GM18505 (cell line): ENCODE measurements around the gene BCAR3.

Experiments used
- ATAC-seq: cut with Tn5 transposase; IDR thresholded peaks from one replicate; pipeline ENCODE4 v1.9.1; 2021; ENCODE audit not compliant: unreplicated experiment
- POLR2A ChIP-seq: IDR thresholded peaks from 4 replicates; pipeline ENCODE4 v1.6.1; 2011; ENCODE audit warnings: borderline replicate concordance; ENCODE audit not compliant: insufficient read depth, insufficient read length; ENCODE audit errors: extremely low read depth

BCAR3 gene

GRCh38 chr1:93584261-93585003 lies 97.2 kb downstream of the BCAR3 start:
- no peak for TF ChIP-seq POLR2A
- ATAC-seq, result no peak

- no peak for ATAC-seq
- TF ChIP-seq POLR2A, result no peak
Measured at GRCh38 chr1:93581917-93582850, 99.5 kb downstream of the BCAR3 start.

- ATAC-seq, result no peak
Measured at GRCh38 chr1:93579891-93580290, 101.7 kb downstream of the BCAR3 start.

GRCh38 chr1:93578911-93579825 lies 102.5 kb downstream of the BCAR3 start:
- ATAC-seq, result no peak

More at GRCh38 chr1:93579891-93580290, 101.7 kb downstream of the BCAR3 start:
- no peak for TF ChIP-seq POLR2A

GRCh38 chr1:93578433-93578830 lies 103.2 kb downstream of the BCAR3 start:
- no peak for ATAC-seq

More at GRCh38 chr1:93578911-93579825, 102.5 kb downstream of the BCAR3 start:
- no peak for TF ChIP-seq POLR2A

GRCh38 chr1:93577536-93578432 lies 103.9 kb downstream of the BCAR3 start:
- TF ChIP-seq POLR2A, result no peak
- no peak for ATAC-seq

More at GRCh38 chr1:93578433-93578830, 103.2 kb downstream of the BCAR3 start:
- no peak for TF ChIP-seq POLR2A

GRCh38 chr1:93576746-93577145 lies 104.9 kb downstream of the BCAR3 start:
- TF ChIP-seq POLR2A, result no peak

GRCh38 chr1:93576346-93576745 lies 105.3 kb downstream of the BCAR3 start:
- no peak for ATAC-seq
- no peak for TF ChIP-seq POLR2A

More at GRCh38 chr1:93576746-93577145, 104.9 kb downstream of the BCAR3 start:
- no peak for ATAC-seq

GRCh38 chr1:93575621-93576284 lies 105.9 kb downstream of the BCAR3 start:
- ATAC-seq, result no peak
- TF ChIP-seq POLR2A, result no peak

- TF ChIP-seq POLR2A, result no peak
- no peak for ATAC-seq
Measured at GRCh38 chr1:93574991-93575390, 106.6 kb downstream of the BCAR3 start.

- ATAC-seq, result no peak
- TF ChIP-seq POLR2A, result no peak
Measured at GRCh38 chr1:93574511-93574910, 107.1 kb downstream of the BCAR3 start.
